Measurements from ENCODE around the gene TNXB. TPM values are rescaled to one million over a fixed set of nuclear protein-coding genes. Genes with fewer than 3 reads are reported as not detected.

The TNXB gene, protein sequence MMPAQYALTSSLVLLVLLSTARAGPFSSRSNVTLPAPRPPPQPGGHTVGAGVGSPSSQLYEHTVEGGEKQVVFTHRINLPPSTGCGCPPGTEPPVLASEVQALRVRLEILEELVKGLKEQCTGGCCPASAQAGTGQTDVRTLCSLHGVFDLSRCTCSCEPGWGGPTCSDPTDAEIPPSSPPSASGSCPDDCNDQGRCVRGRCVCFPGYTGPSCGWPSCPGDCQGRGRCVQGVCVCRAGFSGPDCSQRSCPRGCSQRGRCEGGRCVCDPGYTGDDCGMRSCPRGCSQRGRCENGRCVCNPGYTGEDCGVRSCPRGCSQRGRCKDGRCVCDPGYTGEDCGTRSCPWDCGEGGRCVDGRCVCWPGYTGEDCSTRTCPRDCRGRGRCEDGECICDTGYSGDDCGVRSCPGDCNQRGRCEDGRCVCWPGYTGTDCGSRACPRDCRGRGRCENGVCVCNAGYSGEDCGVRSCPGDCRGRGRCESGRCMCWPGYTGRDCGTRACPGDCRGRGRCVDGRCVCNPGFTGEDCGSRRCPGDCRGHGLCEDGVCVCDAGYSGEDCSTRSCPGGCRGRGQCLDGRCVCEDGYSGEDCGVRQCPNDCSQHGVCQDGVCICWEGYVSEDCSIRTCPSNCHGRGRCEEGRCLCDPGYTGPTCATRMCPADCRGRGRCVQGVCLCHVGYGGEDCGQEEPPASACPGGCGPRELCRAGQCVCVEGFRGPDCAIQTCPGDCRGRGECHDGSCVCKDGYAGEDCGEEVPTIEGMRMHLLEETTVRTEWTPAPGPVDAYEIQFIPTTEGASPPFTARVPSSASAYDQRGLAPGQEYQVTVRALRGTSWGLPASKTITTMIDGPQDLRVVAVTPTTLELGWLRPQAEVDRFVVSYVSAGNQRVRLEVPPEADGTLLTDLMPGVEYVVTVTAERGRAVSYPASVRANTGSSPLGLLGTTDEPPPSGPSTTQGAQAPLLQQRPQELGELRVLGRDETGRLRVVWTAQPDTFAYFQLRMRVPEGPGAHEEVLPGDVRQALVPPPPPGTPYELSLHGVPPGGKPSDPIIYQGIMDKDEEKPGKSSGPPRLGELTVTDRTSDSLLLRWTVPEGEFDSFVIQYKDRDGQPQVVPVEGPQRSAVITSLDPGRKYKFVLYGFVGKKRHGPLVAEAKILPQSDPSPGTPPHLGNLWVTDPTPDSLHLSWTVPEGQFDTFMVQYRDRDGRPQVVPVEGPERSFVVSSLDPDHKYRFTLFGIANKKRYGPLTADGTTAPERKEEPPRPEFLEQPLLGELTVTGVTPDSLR (N-terminal part only)
- polyA plus RNA-seq (ENCODE audit: insufficient read length) = 125 TPM

DNA sequence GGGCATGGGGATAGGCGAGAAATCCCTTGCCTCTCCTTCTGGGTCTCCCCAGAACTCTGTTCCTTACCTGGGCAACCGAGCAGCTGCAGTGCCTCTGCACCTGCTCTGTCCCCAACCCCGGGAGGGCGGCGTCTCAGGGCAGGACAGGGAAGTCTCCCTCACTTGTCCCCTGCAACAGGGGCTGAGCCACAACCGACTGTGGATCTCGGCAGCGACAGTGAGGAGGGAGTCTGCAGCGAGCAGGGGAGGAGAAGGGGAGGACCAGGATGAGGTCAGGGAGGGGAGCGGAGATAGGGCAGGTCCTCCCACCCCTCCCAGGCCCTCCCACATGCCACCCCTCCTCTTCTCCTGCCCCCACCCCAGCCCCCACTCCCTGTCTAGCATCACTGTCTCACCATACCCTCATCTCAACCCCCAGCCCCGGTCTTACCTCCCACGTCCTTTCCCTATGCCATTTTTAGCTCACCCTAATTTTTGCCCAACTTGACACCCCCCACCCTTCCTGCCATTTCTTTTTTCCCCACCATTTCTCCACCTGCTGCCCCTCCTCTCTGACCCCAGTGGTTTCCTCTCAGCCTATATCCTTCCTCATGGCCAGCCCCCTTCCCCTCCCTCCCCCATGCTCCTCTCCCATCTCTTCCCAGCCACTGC is at the start of gene TNXB:
Gene TNXB (minus strand): TSS at position 225 of the 651 bp plus-strand sequence. CDS start 11,140 bp downstream, outside the sequence.
- peak; percentile 66 for DNase-seq

DNA sequence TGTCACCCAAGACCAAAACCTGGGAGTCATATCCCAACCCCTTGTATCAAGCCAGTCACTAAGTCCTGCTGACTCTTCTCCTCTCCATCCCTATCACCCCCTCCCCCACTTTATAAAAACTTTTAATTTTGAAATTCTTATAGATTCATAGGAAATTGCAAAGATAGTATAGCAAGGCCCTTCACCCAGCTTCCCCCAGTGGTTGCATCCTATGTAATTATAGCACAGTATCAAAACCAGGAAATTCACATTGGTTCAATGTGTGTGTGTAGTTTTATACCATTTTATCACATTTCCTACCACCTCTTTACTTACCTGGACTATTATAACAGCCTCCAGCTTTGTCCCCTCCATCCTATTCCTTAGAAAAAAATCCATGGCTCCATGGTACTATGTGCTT is 48.9 kb upstream of the TNXB start:
- no peak for DNase-seq

DNA sequence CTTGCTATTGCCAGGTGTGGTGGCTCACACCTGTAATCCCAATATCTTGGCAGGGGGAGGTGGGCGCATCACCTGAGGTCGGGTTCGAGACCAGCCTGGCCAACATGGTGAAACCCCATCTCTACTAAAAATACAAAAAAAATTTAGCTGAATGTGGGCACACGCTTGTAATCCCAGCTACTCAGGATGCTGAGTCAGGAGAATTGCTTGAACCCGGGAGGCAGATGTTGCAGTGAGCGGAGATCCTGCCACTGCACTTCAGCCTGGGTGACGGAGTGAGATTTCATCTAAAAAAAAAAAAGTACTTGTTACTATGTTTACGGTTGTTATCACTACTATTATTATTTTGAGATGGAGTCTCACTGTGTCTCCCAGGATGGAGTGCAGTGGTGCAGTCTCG is 47.8 kb upstream of the TNXB start:
- no peak for DNase-seq

DNA sequence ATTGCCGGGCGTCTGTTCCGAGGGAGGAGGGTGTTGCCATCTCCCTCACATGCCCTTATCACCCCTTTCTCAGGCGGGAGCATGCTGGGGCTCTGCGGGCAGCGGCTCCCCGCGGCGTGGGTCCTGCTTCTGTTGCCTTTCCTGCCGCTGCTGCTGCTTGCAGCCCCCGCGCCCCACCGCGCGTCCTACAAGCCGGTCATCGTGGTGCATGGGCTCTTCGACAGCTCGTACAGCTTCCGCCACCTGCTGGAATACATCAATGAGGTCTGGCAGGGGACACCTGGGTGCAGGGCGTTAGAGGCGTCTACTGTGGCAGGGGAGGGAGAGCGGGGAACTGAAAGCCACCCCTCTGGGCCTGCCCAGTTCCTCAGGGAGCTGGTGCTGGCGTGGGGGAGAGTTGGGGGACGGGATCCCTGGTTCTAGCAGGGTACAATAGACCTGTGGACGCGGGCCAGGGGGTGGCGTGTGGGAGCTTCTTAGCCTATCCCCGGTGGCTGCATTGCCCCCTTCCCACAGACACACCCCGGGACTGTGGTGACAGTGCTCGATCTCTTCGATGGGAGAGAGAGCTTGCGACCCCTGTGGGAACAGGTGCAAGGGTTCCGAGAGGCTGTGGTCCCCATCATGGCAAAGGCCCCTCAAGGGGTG is 45.5 kb upstream of the TNXB start:
- peak; percentile 76 for DNase-seq

DNA sequence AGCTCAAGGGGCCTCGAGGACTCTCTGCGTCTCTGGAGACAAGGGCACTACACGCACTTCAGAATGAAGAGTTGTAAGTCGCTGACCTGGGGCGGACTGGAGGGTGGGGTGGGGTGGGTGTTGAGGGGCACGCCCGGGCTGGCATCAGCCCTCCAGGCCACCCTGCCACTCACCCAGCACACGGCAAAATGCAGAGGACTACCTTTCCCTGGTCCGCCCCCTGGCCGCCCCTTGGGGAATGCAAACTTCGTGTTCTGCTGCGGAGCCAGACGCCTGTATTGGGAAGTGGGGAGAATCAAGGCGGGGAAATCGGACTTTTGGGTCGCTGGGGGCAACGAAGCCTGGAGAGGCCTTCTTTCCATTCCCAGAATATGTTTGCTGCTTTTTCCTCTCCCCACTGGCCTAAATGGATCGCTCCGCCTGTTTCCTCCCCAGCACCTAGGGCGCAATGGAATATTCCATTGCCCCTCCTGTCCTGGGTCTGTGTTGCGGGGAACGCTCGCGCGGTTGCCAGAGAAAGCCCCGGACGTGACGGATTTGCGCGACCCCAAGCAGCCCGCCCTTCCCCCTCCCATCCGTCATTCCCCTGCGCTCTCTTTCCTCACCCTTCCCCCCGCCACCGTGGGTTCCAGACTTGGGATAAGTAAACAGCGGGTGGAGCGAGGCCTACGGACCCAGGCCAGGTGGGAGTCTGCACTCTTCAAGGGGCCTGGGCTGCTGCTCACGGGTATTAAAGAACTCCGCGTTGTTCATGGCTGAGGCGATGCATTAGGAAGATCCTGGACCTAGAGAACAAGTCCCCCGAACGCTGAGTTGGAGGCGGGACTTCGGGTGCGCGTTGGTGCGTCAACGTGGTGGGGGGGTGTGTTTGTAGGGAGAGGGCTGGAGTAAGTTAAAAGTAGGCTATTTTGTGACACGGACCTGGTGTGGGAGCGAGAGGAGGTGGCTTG is 44.7 kb upstream of the TNXB start, which contains the start of gene PPT2:
Gene PPT2 (plus strand): TSS at position 578 of the 950 bp plus-strand sequence. CDS start 454 bp downstream, outside the sequence.
- DNase-seq = peak; percentile 97

DNA sequence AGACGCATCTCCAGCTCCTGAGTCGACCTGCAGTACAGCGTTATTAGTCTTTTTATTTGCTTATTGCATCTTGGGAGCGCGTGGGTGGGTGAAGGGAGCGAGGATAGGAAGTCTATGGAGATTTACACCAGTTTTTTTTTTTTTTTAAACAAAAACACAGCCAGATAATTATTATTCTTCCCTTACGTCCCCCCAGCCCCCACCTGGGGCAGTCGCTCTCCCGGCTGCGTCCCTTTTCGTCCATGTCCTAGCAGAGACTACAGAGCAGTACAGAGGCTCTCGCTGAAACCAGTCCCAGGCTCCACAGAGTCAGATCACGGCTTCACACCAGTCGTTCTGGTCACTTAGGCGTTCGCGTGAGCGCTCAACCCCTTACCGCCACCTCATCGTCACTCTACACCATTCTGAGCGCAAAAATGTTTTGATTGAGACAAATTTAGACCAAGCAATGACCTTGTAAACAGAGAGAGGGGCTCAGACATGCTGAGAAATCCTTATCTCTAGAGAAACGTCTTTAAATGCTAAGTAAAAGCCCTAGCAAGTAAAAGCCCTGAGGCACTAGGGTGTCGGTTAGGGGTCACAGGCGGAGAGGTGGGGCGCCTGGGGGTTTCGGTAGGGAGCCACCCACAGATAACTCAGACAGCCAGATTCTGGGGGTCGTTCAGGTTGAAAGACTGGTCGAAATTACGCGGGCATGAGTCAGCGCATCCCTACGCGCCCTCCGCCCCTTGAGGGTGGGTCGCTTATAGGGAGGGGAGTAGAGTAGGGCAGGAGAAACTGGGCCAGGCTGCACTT is 43.8 kb upstream of the TNXB start:
- DNase-seq = no peak

DNA sequence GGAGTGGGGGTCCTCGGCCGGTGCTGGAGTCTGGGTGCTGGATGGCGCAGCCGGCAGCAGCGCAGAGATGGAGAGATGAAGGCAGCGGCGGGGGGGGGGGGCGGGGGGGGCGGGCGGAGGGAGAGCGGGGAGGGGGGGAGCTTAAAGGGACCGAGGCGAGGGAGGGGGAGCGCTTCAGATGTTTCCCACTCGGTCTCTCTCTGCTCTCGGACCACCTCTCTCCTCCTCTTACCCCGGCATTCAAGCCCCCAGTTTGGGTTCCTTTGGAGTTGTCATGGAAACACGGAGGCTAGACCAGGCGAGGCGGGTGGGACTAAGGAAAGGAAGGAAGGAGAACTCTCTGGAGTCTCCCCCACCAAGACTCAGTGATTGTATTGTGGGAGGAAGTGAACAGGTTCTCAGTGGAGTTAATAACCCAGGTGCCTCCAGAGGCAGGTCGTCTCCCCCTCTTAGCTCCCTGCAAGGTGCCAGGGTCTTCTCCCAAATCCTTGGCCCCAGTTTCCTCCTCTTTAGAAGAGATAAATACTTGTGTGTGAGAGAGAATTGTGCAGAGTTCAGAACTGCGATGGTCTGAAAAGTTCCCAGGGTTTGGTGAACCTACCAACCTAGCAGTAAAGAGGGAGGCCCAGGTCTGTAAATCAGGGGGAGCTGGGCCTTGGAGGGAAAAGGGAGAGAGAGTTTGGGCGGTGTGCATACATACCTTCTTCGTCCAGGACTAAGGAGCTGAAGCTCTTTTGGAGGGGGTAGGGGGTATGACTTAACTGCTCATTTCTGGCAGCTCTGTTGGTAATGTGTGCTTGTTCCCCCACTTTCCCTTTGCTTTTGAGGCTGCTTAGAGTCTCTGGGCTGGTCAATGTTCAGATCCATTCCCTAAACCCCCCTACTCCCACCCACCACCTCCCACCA is 43.0 kb upstream of the TNXB start, which contains the start of gene PRRT1:
Gene PRRT1 (minus strand): TSS at position 77 of the 906 bp plus-strand sequence. CDS start 112 bp downstream, outside the sequence.
- no peak for DNase-seq

DNA sequence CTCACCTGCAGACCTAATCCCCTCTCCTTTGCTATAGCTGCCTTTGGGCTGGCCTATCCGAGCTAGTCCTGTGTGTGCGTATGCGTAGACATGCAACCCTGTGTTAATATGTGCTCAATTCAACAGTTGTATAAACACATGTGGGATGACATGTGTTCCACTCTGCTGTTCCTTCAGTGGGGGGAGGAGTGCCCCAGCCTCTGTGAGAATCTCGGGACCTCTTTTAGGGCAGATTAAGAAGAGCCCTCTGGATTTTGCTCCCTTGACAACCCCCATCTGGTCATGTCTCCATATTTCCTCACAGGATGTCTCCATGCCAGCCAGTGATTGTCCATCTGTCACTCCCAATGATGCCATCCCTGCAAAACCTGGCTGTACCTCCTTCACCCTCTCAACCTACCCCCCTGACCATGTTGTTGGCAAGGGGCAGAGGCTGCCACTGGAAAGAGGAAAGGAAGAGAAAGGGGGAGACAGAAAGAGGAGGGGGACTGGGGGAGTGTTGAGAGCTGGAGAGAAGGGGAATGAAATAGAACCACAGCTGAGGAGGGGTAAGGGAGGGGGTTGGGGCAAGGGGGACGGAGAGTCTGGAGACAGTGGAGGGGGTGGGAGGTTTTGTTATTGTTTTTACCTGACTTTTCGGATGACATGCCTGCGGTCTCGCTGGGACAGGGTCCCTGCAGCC is 42.2 kb upstream of the TNXB start:
- DNase-seq = no peak

DNA sequence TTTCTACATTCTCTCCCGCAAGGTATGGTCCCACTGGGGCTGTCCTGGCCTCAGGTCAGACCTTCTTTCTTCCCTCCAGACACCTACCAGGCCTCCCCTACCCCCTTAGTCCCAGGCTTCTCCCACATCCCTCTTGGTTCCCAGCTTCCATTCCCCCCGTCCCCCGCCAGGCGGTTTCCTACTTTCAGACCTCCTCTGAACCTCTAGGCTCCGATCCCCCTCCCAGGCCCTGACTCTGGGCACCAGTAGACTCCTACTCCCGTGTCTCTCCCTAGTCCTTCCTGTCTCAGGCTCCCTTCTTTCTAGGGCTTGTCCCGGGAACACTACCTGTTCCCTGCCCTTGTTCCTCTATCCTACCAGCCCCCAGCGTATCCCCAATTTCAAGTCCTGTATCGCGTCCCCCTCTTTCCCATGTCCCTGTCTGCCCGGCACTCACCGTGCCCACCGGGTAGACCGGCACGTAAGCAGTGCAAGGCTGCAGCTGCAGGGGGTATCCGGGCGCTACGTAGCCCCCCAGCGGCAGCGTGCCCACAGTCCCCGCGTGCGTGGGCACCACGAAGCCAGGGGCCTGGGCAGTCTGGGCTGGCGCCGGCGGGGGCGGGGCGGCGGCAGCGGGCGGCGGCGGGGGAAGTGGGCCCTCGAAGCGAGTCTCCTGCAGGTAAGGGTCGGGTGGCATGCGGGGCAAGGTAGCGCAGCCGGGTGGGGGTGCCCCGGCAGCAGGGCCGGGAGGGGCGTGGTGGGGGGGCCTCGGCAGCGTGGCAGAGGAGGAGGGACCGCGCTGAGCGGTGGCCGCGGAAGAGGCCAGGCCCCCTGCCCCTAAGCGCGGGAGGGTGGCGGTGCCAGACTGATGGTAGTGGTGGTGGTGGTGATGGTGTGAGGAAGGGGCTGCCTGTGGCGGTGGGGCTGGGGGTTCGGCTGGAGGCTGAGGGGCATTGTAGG is 41.1 kb upstream of the TNXB start:
- no peak for DNase-seq

DNA sequence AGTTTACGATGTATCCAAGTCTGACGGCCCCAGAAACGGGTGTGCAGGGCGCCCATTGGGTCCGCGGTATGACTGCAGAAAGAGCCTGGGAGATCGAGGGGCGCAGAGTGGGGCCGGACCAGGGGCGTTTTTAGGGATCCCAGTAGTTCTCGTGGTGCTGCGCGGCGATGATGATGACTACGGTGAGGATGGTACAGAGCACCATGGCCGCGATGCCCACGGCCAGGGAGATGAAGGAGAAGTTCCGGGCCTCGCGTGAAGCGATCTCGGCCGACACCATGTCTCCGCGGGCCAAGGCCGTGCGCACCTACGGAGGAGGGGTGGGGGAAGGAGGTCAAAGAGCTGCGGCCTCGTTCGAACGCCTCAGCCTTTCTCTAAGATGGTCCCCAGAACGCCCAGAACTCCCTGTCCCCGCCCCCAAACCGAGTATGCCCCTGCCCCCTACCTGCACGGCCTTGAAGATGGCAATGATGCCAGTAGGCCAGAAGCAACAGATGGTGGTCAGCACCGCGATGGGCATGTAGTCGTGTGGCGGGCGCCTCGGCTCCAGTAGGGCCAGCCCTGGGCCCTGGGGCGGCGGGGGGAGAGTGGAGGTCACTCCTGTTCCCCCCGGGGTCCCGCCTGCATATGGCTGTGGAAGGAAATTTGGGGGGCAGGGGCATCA is 40.1 kb upstream of the TNXB start:
- DNase-seq = no peak

DNA sequence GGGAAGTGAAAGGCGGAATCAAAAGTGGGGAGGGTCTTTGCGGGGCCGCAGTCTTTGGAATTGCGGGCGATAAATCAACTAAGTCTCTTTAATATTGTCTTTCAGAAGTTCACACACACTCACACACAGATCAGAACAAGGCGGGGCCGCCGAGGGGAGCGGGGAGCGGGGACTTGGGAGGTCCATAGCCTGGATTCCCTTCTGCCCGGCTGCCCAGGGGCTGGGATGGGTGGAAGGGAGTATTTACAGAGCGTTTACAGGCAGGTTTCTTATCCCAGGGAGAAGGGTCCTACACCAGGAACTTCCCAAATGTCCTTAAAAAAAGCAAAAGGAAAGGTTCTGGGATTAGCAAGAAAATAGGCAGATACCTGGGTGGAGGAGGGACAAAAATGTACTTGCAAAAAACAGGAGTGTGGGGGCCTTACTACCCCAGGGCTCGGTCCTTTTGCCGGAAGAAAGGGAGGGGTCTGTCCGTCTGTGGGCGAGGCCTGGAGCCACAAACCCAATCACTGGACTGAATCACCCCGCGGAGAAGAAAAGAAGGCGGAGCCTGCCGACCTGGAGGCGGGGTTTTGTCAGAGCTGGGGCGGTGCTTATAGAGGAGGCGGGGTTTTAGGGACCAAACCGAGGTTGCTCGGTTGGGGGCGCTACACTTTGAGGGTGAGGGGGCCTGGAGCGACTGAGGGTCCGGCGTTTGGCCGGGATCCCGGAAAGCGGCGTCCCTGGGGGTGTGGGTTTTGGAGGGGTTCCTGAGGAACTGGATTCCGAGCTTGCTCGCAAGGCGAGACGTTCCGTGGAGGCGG is 39.4 kb upstream of the TNXB start:
- DNase-seq = peak; percentile 64

DNA sequence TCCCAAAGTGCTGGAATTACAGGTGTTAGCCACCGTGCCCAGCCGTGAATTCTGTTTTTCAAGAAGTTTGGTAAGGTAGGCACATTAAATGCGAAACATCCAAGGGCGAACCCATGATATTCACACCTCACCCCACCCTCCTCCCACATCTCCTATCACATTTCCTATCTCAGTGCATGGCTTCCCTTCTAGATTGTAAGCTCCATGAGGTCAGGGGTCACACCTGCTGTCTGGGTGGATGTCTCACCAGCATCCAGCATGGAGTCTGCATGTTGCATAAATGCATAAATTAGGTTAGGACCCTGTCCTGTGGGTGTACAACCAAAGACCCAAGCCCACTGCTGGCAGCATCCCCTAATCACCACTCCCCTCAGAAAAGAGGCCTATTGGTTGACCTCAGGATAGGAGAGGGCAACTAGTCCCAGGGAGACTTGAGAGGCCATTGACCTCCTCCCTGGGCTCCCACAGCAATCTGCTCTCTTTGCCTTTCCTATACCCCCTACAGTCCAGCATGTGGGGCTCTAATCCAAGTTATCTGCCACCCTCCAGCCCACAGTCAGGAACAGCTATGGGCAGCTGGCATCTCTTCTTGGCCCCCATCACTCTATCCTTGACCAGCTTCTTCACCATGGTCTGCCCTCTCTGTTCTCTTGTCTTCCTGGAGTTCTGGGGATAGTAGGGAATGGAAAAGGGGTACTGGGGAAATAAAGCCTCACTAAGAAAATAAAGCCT is 38.4 kb upstream of the TNXB start:
- DNase-seq = no peak

DNA sequence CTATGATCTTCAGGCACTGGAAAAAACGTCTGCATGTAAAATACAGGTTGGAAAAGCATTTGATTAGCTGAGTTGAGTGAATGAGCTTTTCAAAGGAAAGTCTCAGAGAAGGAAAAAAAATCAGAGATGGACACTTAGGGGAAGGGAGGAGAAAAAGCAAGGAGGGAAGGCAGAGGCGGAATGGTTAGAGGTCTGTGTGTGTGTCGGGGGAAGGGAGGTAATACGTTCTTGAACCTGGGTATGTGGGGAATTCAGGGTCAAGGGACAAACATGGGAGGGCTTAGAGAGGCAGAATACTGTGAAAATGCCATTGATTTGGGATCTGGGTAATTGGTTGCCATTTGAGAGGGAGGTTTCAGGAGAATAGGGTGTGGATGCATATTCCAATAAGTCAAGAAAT is 37.5 kb upstream of the TNXB start:
- no peak for DNase-seq

DNA sequence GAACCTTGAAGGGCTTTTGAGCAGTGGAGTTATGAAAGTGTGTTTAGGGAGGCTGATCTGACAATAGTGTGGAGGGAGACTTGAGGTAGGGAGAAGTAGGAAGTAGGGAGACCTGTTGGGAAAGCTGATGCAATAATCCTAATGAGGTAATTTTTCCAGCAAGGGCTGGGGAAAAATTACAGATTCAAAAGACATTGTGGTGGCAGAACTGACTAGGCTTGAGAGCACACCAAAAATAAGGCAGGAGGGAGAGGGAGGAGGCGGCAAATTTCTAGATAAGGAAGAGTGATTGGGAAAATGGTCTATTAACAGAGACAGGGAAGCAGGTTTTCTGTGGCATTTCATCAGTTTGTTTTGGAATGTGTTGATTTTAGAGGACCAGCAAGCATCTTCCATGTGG is 37.1 kb upstream of the TNXB start:
- no peak for DNase-seq

Measured in hindlimb muscle (tissue), 1 donor.